NCI-H128 (cell line): ENCODE data around the gene MYL9.

Source experiments
- DNase-seq: peaks from one replicate; lab custom pipeline; 2025; ENCODE audit not compliant: unreplicated experiment; lab: John Stamatoyannopoulos, UW

Gene MYL9

GRCh38 chr20:36578356-36579041, 37.2 kb downstream of the MYL9 start:
- DNase-seq, result no peak

- DNase-seq, result no peak
Measured at GRCh38 chr20:36579996-36580545, 38.8 kb downstream of the MYL9 start.

DNA sequence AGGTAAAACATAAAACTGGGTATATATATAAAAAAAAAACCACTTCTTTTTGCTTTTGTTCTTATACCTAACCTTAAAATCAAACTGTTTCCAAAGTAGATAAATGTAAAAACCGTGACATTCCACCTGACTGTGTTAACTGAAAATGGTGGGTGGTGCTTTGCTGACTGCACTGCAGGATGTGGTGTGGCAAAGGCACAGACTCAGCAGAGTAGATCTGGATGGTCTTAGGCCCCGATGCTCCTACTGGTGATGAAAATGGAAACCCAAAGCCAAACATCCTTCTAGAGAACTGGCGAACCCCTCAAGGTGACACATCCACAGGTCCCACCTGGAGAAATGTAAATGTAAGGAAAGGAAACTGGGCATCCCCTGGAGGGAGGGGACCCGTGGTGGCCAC, 41.0 kb downstream of the MYL9 start:
- DNase-seq, result no peak

DNA sequence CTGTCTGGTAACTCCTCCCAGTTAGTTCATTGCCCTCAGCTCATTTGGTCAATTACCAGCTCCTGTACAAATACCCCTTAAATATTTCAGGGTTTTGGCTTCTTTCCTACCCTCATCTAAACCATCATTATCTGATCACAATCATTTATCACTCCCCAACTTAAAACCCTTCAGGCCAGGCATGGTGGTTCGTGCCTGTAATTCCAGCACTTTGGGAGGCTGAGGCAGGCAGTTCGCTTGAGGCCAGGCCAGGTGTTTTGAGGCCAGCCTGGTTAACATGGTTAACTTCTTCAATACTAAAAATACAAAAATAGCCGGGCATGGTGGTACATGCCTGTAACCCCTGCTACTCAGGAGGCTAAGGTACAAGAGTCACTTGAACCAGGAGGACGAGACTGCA, 41.5 kb downstream of the MYL9 start:
- no peak for DNase-seq

DNA sequence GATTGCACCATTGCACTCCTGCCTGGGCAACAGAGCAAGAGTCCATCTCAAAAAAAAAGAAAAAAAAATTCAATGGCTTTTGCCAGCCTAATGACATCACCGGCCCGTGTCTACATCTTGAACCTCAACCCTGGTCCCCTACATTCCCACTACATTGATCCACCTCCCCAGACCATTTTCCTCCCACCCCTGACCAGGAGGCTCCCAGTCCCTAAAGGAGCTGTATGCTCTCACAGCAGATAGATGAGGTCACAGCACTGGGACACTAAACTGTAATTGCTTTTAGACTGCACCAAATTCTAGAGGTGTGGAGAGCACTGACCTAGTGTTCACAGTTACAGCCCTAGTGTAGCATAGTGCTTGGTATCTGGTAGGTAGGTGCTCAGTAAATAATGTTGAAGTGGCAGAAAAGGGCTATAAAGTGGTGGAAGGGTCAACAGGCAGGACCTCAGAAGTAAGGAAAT, 42.7 kb downstream of the MYL9 start:
- DNase-seq, result no peak

- DNase-seq, result no peak
Measured at GRCh38 chr20:36585410-36586125, 44.2 kb downstream of the MYL9 start.

DNA sequence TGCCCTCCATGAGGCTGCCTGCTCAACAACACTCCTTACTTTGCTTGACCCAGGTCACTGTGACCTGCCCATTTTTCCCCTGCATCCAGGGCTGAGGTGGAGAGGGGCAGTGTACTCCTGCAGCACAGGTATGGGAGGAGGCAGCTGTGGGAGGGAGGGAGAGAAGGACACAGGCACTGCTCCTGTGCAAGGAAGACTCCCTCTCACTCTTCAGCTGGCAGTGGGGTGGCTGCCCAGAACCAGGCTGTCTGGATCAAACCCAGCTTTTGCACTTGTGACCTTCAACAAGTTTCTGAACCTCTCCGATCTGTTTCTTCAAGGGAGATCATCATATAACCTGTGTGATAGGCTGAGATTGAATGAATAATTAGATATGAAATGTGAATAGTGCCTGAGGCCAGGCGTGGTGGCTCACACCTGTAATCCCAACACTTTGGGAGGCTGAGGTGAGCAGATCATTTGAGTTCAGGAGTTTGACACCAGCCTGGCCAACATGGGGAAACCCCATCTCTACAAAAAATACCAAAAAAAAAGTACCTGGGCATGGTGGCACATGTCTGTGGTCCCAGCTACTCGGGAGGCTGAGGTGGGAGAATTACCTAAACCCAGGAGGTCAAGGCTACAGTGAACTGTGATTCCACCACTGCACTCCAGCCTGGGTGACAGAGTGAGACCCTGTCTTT, 46.2 kb downstream of the MYL9 start:
- no peak for DNase-seq

DNA sequence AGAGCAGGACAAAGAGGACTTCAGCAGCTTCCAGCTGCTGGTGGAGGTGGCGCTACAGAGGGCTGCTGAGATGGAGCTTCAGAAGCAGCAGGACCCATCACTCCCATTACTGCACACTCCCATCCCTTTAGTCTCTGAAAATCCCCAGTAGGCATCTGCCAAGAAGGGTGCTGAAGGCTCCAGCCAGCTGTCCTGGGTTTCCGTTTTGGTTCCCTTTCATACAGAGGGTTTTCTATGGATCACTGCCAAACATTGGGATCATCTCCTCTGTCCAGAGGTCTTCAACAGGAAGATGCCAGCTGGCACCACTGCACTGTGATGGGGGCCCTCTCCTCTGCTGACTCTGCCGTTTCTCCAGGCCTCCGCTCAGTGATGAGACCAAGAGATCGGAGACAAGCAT, 50.0 kb downstream of the MYL9 start:
- DNase-seq, result no peak

DNA sequence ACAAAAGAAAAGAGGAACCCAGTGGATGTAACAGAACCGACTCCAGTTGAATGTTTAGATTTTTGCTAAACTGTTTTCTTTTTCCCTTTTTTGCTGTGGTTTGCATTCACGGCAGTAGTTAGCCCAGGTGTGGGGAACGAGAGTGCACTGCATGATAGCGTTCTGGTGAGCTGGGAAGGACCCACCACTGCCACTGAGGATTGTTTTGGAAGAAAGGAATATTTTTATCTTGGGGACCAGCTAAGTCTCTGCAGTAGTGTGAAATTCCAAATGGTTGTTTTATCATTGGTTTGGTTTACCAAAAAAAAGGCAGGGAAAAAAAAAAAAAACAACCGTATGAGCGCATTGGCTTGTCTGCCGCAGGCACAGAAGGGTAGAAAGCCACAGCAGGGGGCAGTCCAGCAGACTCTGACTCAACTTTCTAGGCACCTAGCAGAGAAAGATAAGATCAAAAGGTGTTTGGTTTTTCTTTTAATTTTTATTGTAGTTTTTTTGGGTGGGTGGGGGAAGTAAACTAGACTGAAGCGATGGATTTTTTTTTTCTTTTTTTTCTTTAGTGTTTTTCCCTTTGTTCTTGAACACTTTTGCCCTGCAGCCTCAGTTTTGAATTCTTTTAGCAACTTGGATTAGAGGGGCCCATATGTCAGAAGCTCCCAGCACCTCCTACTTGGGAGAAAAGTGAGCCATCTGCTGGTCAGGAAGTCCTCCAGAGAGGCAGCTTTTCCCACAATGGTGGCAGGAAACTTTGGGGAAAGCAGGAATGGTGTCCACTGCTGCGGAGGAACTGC, 50.7 kb downstream of the MYL9 start:
- DNase-seq, result no peak

GRCh38 chr20:36593347-36593929, 52.1 kb downstream of the MYL9 start:
- no peak for DNase-seq

DNA sequence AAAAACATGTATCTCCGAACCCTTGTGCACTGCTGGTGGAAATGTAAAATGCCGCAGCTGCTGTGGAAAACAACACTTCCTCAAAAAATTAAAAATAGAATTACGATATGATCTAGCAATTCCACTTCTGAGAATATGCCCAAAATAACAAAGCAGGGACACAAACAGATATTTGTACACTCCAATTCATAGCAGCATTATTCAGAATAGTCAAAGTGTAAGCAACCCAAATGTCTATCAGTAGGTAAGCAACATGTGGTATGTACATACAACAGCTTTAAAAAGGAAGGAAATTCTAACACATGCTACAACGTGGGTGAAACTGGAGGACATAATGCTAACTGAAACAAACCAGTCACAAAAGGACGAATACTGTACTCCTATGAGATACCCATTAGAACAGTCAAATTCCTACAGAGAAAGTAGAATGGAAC, 58.6 kb downstream of the MYL9 start:
- DNase-seq, result no peak
